Gastrocnemius medialis (tissue), 4 donors: ENCODE results near the gene PCDHGA8.

Source experiments
- CTCF ChIP-seq, 5 experiments: fragments of 450-650 bp in 3 of 5; fragments of 200-600 bp in 2 of 5; sonication (generic) in 2 of 5; IDR thresholded peaks in 4 of 5; conservative IDR thresholded peaks in 1 of 5; 1 replicate in 4 of 5; 2 replicates in 1 of 5; pipeline ENCODE4 v1.5.1; 2016 to 2019; ENCODE audit warnings: antibody characterized with exemption in 5 of 5, mild to moderate bottlenecking in 3 of 5, moderate library complexity in 3 of 5
- POLR2A ChIP-seq, 2 donors: fragments of 450-650 bp; IDR thresholded peaks; one replicate each; pipeline ENCODE4 v1.6.1; 2017; ENCODE audit warnings: antibody characterized with exemption in 2 of 2, mild to moderate bottlenecking in 2 of 2, moderate library complexity in 2 of 2

- TF ChIP-seq CTCF (IDR thresholded peaks at IDR 0.05 in 4 of 5, conservative IDR thresholded peaks at IDR 0.05 in 1 of 5) (no peak), POLR2A (IDR thresholded peaks at IDR 0.05) (no peak)
Measured at GRCh38 chr5:141356133-141356532, 36.3 kb upstream of the PCDHGA8 start.
